Measurements from ENCODE around the gene PEAK1.

DNA sequence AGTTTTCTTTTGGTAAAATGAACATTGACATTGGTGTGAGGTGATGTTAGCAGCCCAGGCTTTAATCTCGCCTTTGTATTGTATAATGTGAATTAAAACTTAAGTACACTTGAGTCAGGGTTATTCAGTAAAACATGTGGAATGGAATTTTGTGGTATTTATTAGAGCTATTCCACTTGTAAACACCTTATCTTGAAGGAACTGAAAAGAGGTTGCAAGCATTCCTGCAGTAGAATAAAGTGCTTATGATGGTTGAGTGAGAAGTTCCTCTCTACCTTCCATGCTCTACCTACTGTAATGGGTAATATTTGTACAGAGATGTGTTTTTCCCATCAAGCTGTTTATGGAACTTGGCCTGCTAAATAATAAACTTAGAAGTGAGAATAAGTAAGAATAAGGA, 36.8 kb upstream of the PEAK1 start:
- TF ChIP-seq, protein P1, sequence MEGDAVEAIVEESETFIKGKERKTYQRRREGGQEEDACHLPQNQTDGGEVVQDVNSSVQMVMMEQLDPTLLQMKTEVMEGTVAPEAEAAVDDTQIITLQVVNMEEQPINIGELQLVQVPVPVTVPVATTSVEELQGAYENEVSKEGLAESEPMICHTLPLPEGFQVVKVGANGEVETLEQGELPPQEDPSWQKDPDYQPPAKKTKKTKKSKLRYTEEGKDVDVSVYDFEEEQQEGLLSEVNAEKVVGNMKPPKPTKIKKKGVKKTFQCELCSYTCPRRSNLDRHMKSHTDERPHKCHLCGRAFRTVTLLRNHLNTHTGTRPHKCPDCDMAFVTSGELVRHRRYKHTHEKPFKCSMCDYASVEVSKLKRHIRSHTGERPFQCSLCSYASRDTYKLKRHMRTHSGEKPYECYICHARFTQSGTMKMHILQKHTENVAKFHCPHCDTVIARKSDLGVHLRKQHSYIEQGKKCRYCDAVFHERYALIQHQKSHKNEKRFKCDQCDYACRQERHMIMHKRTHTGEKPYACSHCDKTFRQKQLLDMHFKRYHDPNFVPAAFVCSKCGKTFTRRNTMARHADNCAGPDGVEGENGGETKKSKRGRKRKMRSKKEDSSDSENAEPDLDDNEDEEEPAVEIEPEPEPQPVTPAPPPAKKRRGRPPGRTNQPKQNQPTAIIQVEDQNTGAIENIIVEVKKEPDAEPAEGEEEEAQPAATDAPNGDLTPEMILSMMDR (IDR thresholded peaks at IDR 0.05; ENCODE audit: insufficient read depth, low read length, poor library complexity, severe bottlenecking) = no peak
- TF ChIP-seq EZH2phosphoT487 (conservative IDR thresholded peaks at IDR 0.05; ENCODE audit: low read length) = no peak

All from SU-DHL-6 (cell line).